Spleen (tissue), 7 donors: ENCODE results near the gene JAKMIP1.

Experiments used
- CTCF ChIP-seq, 11 experiments: fragments of 200-600 bp in 7 of 11; fragments of 450-650 bp in 4 of 11; sonication (generic) in 4 of 11; IDR thresholded peaks in 8 of 11; conservative IDR thresholded peaks in 3 of 11; 1 replicate in 7 of 11; 2 replicates in 4 of 11; pipeline versions ENCODE4 v1.4.0 to v1.8.0; 2016 to 2021; ENCODE audit warnings: antibody characterized with exemption in 11 of 11, inconsistent platforms in 4 of 11, mild to moderate bottlenecking in 1 of 11
- POLR2A ChIP-seq, 3 donors: fragments of 450-650 bp; IDR thresholded peaks; one replicate each; pipeline ENCODE4 v1.5.1; 2017; ENCODE audit warnings: antibody characterized with exemption in 3 of 3, mild to moderate bottlenecking in 1 of 3
- POLR2AphosphoS5 ChIP-seq, 3 donors: sonication (generic); formaldehyde crosslinking; IDR thresholded peaks; one replicate each; pipeline ENCODE4 v1.5.1; 2017; ENCODE audit warnings: antibody characterized with exemption in 3 of 3
- donor health status: DM: no; HTN: no; CAD: no; lungs with moderate emphysema.
- donor health status: DM: no; HTN: no; CAD: no.
- donor health status: DM: no; HTN: no; CAD: no.

GRCh38 chr4:6232836-6233785 lies 32.8 kb upstream of the JAKMIP1 start:
- TF ChIP-seq POLR2AphosphoS5 (IDR thresholded peaks at IDR 0.05) (no peak), POLR2A (IDR thresholded peaks at IDR 0.05) (no peak), CTCF (IDR thresholded peaks at IDR 0.05 in 8 of 11, conservative IDR thresholded peaks at IDR 0.05 in 3 of 11) (no peak)
